Sigmoid colon (tissue), 7 donors: Measurements from ENCODE around the gene FAM9A. TPM values are rescaled to one million over a fixed set of nuclear protein-coding genes. Genes with fewer than 3 reads are reported as not detected.

ENCODE experiments used
- DNase-seq: peaks from one replicate; pipeline ENCODE4 v3.0.0-alpha.2; 2019
- H3K27ac ChIP-seq, 4 donors: fragments of 200-600 bp; sonication (generic); one replicate each; pipeline ENCODE4 v1.5.1; 2016 to 2019; ENCODE audit warnings: mild to moderate bottlenecking in 1 of 4
- H3K27me3 ChIP-seq, 3 donors: fragments of 200-600 bp; sonication (generic); one replicate each; pipeline ENCODE4 v1.5.1; 2019; ENCODE audit warnings: mild to moderate bottlenecking in 1 of 3
- H3K36me3 ChIP-seq, 4 donors: fragments of 200-600 bp; sonication (generic); one replicate each; pipeline ENCODE4 v1.5.1; 2016 to 2019
- H3K4me1 ChIP-seq, 4 donors: fragments of 200-600 bp; sonication (generic); one replicate each; pipeline ENCODE4 v1.5.1; 2017 to 2019
- H3K4me3 ChIP-seq, 4 donors: fragments of 200-600 bp; sonication (generic); one replicate each; pipeline ENCODE4 v1.5.1; 2017 to 2019; ENCODE audit warnings: mild to moderate bottlenecking in 2 of 4, moderate library complexity in 1 of 4
- H3K9me3 ChIP-seq, 4 donors: fragments of 200-600 bp in 3 of 4; sonication (generic) in 3 of 4; one replicate each; pipeline versions ENCODE4 v1.5.1 to v1.6.1; 2013 to 2019
- CTCF ChIP-seq, 4 experiments: fragments of 450-650 bp in 3 of 4; fragments of 200-600 bp in 1 of 4; IDR thresholded peaks; one replicate each; pipeline ENCODE4 v1.5.1; 2016 to 2019; ENCODE audit warnings: antibody characterized with exemption in 4 of 4, mild to moderate bottlenecking in 3 of 4, moderate library complexity in 2 of 4
- EP300 ChIP-seq, 4 donors: sonication (generic); formaldehyde crosslinking; IDR thresholded peaks; one replicate each; pipeline ENCODE4 v1.6.1; 2017; ENCODE audit warnings: antibody characterized with exemption in 4 of 4
- POLR2A ChIP-seq, 2 donors: fragments of 450-650 bp; IDR thresholded peaks; one replicate each; pipeline ENCODE4 v1.6.1; 2016; ENCODE audit warnings: antibody characterized with exemption in 2 of 2, mild to moderate bottlenecking in 2 of 2, moderate library complexity in 2 of 2
- POLR2AphosphoS5 ChIP-seq, 4 donors: sonication (generic); formaldehyde crosslinking; IDR thresholded peaks; one replicate each; pipeline ENCODE4 v1.6.1; 2017; ENCODE audit warnings: antibody characterized with exemption in 4 of 4
- WGBS, 2 donors: extraction: QIAGEN DNeasy Blood & Tissue Kit; methylation state at CpG; one replicate each; pipeline ENCODE4 v1.1.7; 2013; 5-methylcytosine and 5-hydroxymethylcytosine counted together
- intact Hi-C: fragments of 100-400 bp; cut with DNase I; formaldehyde crosslinking; loops from one replicate; pipeline ENCODE4 v1.15.1; 2023
- polyA plus RNA-seq, 3 donors: library from polyadenylated mRNA; stranded (reverse); fragments of 200-250 nt; gene quantifications; one replicate each; pipeline ENCODE4 v1.2.3, GENCODE V29; 2013
- total RNA-seq, 4 donors: library from RNA; depleted of rRNA; stranded (reverse); fragments of >200 nt; gene quantifications; one replicate each; pipeline ENCODE4 v1.1.0, GENCODE V29; 2016
- donor health status: healthy with polysubstance abuse.
- donor health status: Bipolar disorder and iron deficiency.
- donor health status: healthy.

FAM9A gene
- total RNA-seq (not detected), polyA plus RNA-seq (not detected)

- H3K27ac ChIP-seq, result no peak within 1 kb of the TSS
- TF ChIP-seq POLR2AphosphoS5 (IDR thresholded peaks at IDR 0.05), result no peak
- TF ChIP-seq CTCF (IDR thresholded peaks at IDR 0.05), result no peak
- TF ChIP-seq POLR2A (IDR thresholded peaks at IDR 0.05), result no peak
- no peak for TF ChIP-seq EP300 (IDR thresholded peaks at IDR 0.05)
- intact Hi-C loops, result no loop called here
- H3K27me3 ChIP-seq, result no peaks in the 10 kb centered on the region
- H3K4me1 ChIP-seq, result no peaks in the 10 kb centered on the region
- no peak within 1 kb of the TSS for H3K4me3 ChIP-seq
- no peak for DNase-seq
- no peaks in the 10 kb centered on the region for H3K36me3 ChIP-seq
- H3K9me3 ChIP-seq, result no peaks in the 10 kb centered on the region
- WGBS, 2 donors, result 94 to 95% methylated on average over 32 of the region's 32 CpGs
Measured at GRCh38 chrX:8801041-8801599, at the start of gene FAM9A. FAM9A (minus strand) TSS chrX:8801383; CDS start chrX:8800171, 1,212 bp downstream.

- intact Hi-C loops, result no loop called here
- Histone ChIP-seq H3K4me1 (no peaks in the 10 kb centered on the region), H3K27ac (no peak overlapping the region), H3K4me3 (no peak overlapping the region), H3K9me3 (no peaks in the 10 kb centered on the region), H3K36me3 (no peaks in the 10 kb centered on the region), H3K27me3 (no peaks in the 10 kb centered on the region)
- no peak for DNase-seq
- TF ChIP-seq POLR2A (IDR thresholded peaks at IDR 0.05) (no peak), CTCF (IDR thresholded peaks at IDR 0.05) (no peak), POLR2AphosphoS5 (IDR thresholded peaks at IDR 0.05) (no peak), EP300 (IDR thresholded peaks at IDR 0.05) (no peak)
- WGBS, 2 donors, result 66 to 87% methylated on average over 6 of the region's 6 CpGs
Measured at GRCh38 chrX:8850478-8850877, 49.3 kb upstream of the FAM9A start.

GRCh38 chrX:8849945-8850344 is 48.8 kb upstream of the FAM9A start:
- no peaks in the 10 kb centered on the region for H3K9me3 ChIP-seq
- no peak for DNase-seq
- TF ChIP-seq CTCF (IDR thresholded peaks at IDR 0.05) (no peak), POLR2A (IDR thresholded peaks at IDR 0.05) (no peak), POLR2AphosphoS5 (IDR thresholded peaks at IDR 0.05) (no peak), EP300 (IDR thresholded peaks at IDR 0.05) (no peak)
- H3K4me1 ChIP-seq, result no peaks in the 10 kb centered on the region
- no peaks in the 10 kb centered on the region for H3K27me3 ChIP-seq
- H3K4me3 ChIP-seq, result no peak overlapping the region
- 82 to 88% methylated on average over 2 of the region's 2 CpGs for WGBS, 2 donors
- H3K36me3 ChIP-seq, result no peaks in the 10 kb centered on the region
- no peak overlapping the region for H3K27ac ChIP-seq
- intact Hi-C loops, result no loop called here

GRCh38 chrX:8849458-8849857 is 48.3 kb upstream of the FAM9A start:
- WGBS, 2 donors, result 11 to 58% methylated on average over 2 of the region's 2 CpGs
- no peak for TF ChIP-seq POLR2AphosphoS5 (IDR thresholded peaks at IDR 0.05)
- no peak for TF ChIP-seq EP300 (IDR thresholded peaks at IDR 0.05)
- no peak for TF ChIP-seq POLR2A (IDR thresholded peaks at IDR 0.05)
- TF ChIP-seq CTCF (IDR thresholded peaks at IDR 0.05), result no peak
- no peak overlapping the region for H3K27ac ChIP-seq
- H3K36me3 ChIP-seq, result no peaks in the 10 kb centered on the region
- H3K4me3 ChIP-seq, result no peak overlapping the region
- no peaks in the 10 kb centered on the region for H3K9me3 ChIP-seq
- intact Hi-C loops, result no loop called here
- DNase-seq, result no peak
- no peaks in the 10 kb centered on the region for H3K4me1 ChIP-seq
- H3K27me3 ChIP-seq, result no peaks in the 10 kb centered on the region

- DNase-seq, result no peak
- H3K36me3 ChIP-seq, result no peaks in the 10 kb centered on the region
- no peak overlapping the region for H3K4me3 ChIP-seq
- H3K4me1 ChIP-seq, result no peaks in the 10 kb centered on the region
- H3K27ac ChIP-seq, result no peak overlapping the region
- intact Hi-C loops, result no loop called here
- no peaks in the 10 kb centered on the region for H3K27me3 ChIP-seq
- TF ChIP-seq POLR2A (IDR thresholded peaks at IDR 0.05) (no peak), POLR2AphosphoS5 (IDR thresholded peaks at IDR 0.05) (no peak), CTCF (IDR thresholded peaks at IDR 0.05) (no peak), EP300 (IDR thresholded peaks at IDR 0.05) (no peak)
- no peaks in the 10 kb centered on the region for H3K9me3 ChIP-seq
- WGBS, 2 donors, result 60 to 77% methylated on average over 3 of the region's 3 CpGs
Measured at GRCh38 chrX:8848911-8849310, 47.7 kb upstream of the FAM9A start.
